Lower leg skin (tissue), 4 donors: ENCODE measurements around the gene ABHD1. TPM values are rescaled to one million over a fixed set of nuclear protein-coding genes. Genes with fewer than 3 reads are reported as not detected.

Experiments
- DNase-seq, 2 donors: peaks; one replicate each; pipeline ENCODE4 v3.0.0-alpha.2; 2019; ENCODE audit warnings: low spot score in 2 of 2
- H3K4me3 ChIP-seq: fragments of 200-600 bp; sonication (generic); 2 replicates; pipeline ENCODE4 v1.5.1; 2017; ENCODE audit warnings: mild to moderate bottlenecking, low read depth; ENCODE audit not compliant: poor library complexity, severe bottlenecking
- CTCF ChIP-seq, 3 donors: fragments of 450-650 bp; IDR thresholded peaks; one replicate each; pipeline ENCODE4 v1.5.1; 2016; ENCODE audit warnings: antibody characterized with exemption in 3 of 3, mild to moderate bottlenecking in 3 of 3, moderate library complexity in 2 of 3
- POLR2A ChIP-seq, 2 donors: fragments of 450-650 bp; IDR thresholded peaks; one replicate each; pipeline ENCODE4 v1.6.1; 2016 to 2017; ENCODE audit warnings: antibody characterized with exemption in 2 of 2, mild to moderate bottlenecking in 1 of 2, moderate library complexity in 1 of 2
- WGBS, 2 donors: methylation state at CpG; one replicate each; pipeline ENCODE4 v1.1.5; 2018; 5-methylcytosine and 5-hydroxymethylcytosine counted together
- intact Hi-C: fragments of 100-400 bp; cut with DNase I; formaldehyde crosslinking; loops from one replicate; pipeline ENCODE4 v1.15.0; 2023; ENCODE audit warnings: low total_unique reads
- total RNA-seq, 4 donors: library from RNA; depleted of rRNA; stranded (reverse); fragments of >200 nt; gene quantifications; one replicate each; pipeline ENCODE4 v1.1.0, GENCODE V29; 2016

The ABHD1 gene
- total RNA-seq, 4 donors from 2014 or later, result 0.57 to 0.94 TPM; not detected in 2

DNA sequence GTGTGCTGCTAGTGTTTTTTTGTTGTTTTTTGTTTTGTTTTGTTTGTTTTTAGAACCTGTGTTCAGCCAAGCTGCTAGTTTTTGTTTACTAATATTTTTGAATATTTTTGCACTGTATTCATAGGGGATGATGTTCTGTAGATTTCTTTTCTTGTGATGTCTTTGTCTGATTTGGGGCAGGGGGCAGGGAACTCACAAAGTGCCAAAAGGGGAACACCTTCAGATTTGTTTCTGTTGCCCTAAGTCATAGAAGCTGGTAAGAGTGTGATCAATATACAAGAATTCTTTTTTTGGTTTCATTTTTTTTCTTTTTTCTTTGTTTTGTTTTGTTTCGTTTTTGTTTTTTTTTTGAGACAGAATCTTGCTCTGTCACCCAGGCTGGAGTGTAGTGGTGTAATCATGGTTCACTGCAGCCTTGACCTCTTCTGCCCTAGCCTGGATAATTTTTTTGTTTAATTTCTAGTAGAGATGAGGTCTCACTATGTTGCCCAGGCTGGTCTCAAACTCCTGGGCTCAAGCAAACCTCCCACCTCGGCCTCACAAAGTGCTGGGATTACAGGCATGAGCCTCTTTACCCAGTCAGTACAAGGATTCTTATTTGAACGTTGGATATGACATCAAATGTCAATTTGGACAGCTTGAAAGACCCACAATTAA is 55.9 kb downstream of the ABHD1 start:
- H3K4me3 ChIP-seq, result no peak overlapping the region
- WGBS, 2 donors, result 67% methylated on average over 3 of the region's 3 CpGs
- DNase-seq, result no peak
- intact Hi-C loops, result no loop called here
- TF ChIP-seq CTCF (IDR thresholded peaks at IDR 0.05), result no peak
- no peak for TF ChIP-seq POLR2A (IDR thresholded peaks at IDR 0.05)

Other genes with a start within 250 kb of the ABHD1 start
- gene MAPRE3, start 153.2 kb upstream of the ABHD1 start, total RNA-seq, result 10 to 100 TPM; 23.8 to 63.6 (median 35.7) TPM
- 10 to 100 TPM; 30.3 to 43.9 (median 32.0) TPM for gene TMEM214, start 90.8 kb upstream of the ABHD1 start, total RNA-seq
- gene AGBL5, start 72.1 kb upstream of the ABHD1 start, total RNA-seq, result 10 to 100 TPM in 3 of 4 donors, 1 to 10 TPM in 1; 9.4 to 17.0 (median 16.4) TPM
- 100 to 1,000 TPM; 144 to 236 (median 195) TPM for gene OST4, start 52.2 kb upstream of the ABHD1 start, total RNA-seq
- 10 to 100 TPM in 1 of 4 donors, 1 to 10 TPM in 3; 3.6 to 17.9 (median 7.9) TPM for gene EMILIN1, start 45.2 kb upstream of the ABHD1 start, total RNA-seq
- gene KHK, start 37.0 kb upstream of the ABHD1 start, total RNA-seq, result 10 to 100 TPM in 1 of 4 donors, 1 to 10 TPM in 3; 2.5 to 10.4 (median 3.3) TPM
- 1 to 10 TPM in 1 of 4 donors, under 1 TPM in 3; 0.34 to 2.1 (median 0.48) TPM for gene CGREF1, start 4.7 kb upstream of the ABHD1 start, total RNA-seq
- 10 to 100 TPM; 41.2 to 76.5 (median 53.5) TPM for gene PREB, start 10.8 kb downstream of the ABHD1 start, total RNA-seq
- not detected for gene PRR30, start 15.6 kb downstream of the ABHD1 start, total RNA-seq
- not detected for gene TCF23, start 25.2 kb downstream of the ABHD1 start, total RNA-seq
- 100 to 1,000 TPM; 107 to 121 (median 114) TPM for gene ATRAID, start 88.2 kb downstream of the ABHD1 start, total RNA-seq
- 10 to 100 TPM; 11.6 to 24.6 (median 17.0) TPM for gene SLC5A6, start 88.5 kb downstream of the ABHD1 start, total RNA-seq
- 10 to 100 TPM in 3 of 4 donors, 1 to 10 TPM in 1; 9.0 to 28.8 (median 17.4) TPM for gene CAD, start 93.6 kb downstream of the ABHD1 start, total RNA-seq
- gene SLC30A3, start 139.2 kb downstream of the ABHD1 start, total RNA-seq, result under 1 TPM in 1 of 4 donors, not detected in 3; 0.15 TPM
- not detected for gene DNAJC5G, start 151.6 kb downstream of the ABHD1 start, total RNA-seq
- gene TRIM54, start 158.6 kb downstream of the ABHD1 start, total RNA-seq, result not detected
- 1 to 10 TPM in 2 of 4 donors, under 1 TPM in 1, not detected in 1; 0.84 to 8.8 (median 1.3) TPM for gene UCN, start 184.6 kb downstream of the ABHD1 start, total RNA-seq
- 10 to 100 TPM; 27.2 to 44.8 (median 37.0) TPM for gene MPV17, start 199.3 kb downstream of the ABHD1 start, total RNA-seq
- gene GTF3C2, start 232.9 kb downstream of the ABHD1 start, total RNA-seq, result 100 to 1,000 TPM in 1 of 4 donors, 10 to 100 TPM in 3; 54.3 to 125 (median 62.9) TPM
- gene EIF2B4, start 246.5 kb downstream of the ABHD1 start, total RNA-seq, result 10 to 100 TPM; 49.3 to 64.3 (median 57.2) TPM
- 100 to 1,000 TPM in 1 of 4 donors, 10 to 100 TPM in 3; 72.3 to 101 (median 80.2) TPM for gene SNX17, start 246.8 kb downstream of the ABHD1 start, total RNA-seq